Endothelial cell of umbilical vein (primary cell): Measurements from ENCODE around the gene EMB. TPM values are rescaled to one million over a fixed set of nuclear protein-coding genes. Genes with fewer than 3 reads are reported as not detected.
"Not testable (repeated sequence)": the region's sequence is repeated elsewhere in the genome, so short reads cannot be mapped to it uniquely, and the experiment has no call there.

ENCODE experiments used
- BruUV-seq: library from RNA; stranded (reverse); fragments of 400-500 nt; replicated peaks from 2 replicates; lab custom pipeline; 2021; lab: Mats Ljungman, UMichigan
- CTCF ChIA-PET: fragments of 300-600, 350-600 bp; sonication (Branson Sonifier 250); formaldehyde crosslinking; loops from one replicate; lab custom pipeline; 2021; ENCODE audit warnings: antibody characterized with exemption, inconsistent platforms; lab: Charles Lee
- POLR2A ChIA-PET: fragments of 300-600, 350-600 bp; sonication (Branson Sonifier 250); formaldehyde crosslinking; loops from one replicate; lab custom pipeline; 2021; ENCODE audit warnings: antibody characterized with exemption, inconsistent platforms; lab: Charles Lee
- DNase-seq: peaks from one replicate; pipeline ENCODE4 v3.0.0-alpha.2; 2011; ENCODE audit warnings: low read depth, low spot score
- FAIRE-seq: peaks from 2 replicates; lab custom pipeline; 2011; peaks lifted over from hg19 to GRCh38; lab: Jason Lieb, UNC
- H2AFZ ChIP-seq: 2 replicates; pipeline ENCODE4 v1.6.0; 2012; ENCODE audit warnings: low read depth, low read length, control low read depth, inconsistent platforms
- H3K27ac ChIP-seq: 2 replicates; pipeline ENCODE4 v1.5.1; 2011; ENCODE audit warnings: low read depth, mild to moderate bottlenecking, control low read depth, low read length, moderate library complexity; ENCODE audit not compliant: insufficient read depth
- H3K27me3 ChIP-seq, 2 experiments: 2 replicates each; pipeline versions ENCODE4 v1.6.0 to v1.6.1; 2011; ENCODE audit warnings: low read length in 2 of 2, mixed read lengths in 1 of 2; ENCODE audit not compliant: control insufficient read depth in 2 of 2, insufficient read depth in 2 of 2
- H3K36me3 ChIP-seq, 2 experiments: 2 replicates in 1 of 2; 3 replicates in 1 of 2; pipeline ENCODE4 v1.5.1; 2011; ENCODE audit warnings: low read length in 2 of 2, mild to moderate bottlenecking in 1 of 2, moderate library complexity in 1 of 2; ENCODE audit not compliant: control insufficient read depth in 2 of 2, insufficient read depth in 2 of 2; ENCODE audit errors: extremely low read depth in 1 of 2
- H3K4me1 ChIP-seq: 3 replicates; pipeline ENCODE4 v1.5.1; 2011; ENCODE audit warnings: mild to moderate bottlenecking, low read length; ENCODE audit not compliant: control insufficient read depth, insufficient read depth; ENCODE audit errors: extremely low read depth
- H3K4me2 ChIP-seq: 2 replicates; pipeline ENCODE4 v1.6.1; 2011; ENCODE audit warnings: low read length, control low read depth, mixed read lengths; ENCODE audit not compliant: insufficient read depth
- H3K4me3 ChIP-seq, 3 experiments: fragments of 200-600 bp in 1 of 3; sonication (generic), shearing (Covaris generic) in 1 of 3; replicated peaks in 1 of 3; 2 replicates each; pipeline ENCODE4 v1.5.1; 2011 to 2016; ENCODE audit warnings: control low read depth in 3 of 3, low read length in 3 of 3, mild to moderate bottlenecking in 2 of 3, inconsistent platforms in 1 of 3, low read depth in 1 of 3, moderate library complexity in 1 of 3; ENCODE audit not compliant: insufficient read depth in 1 of 3
- H3K79me2 ChIP-seq: 2 replicates; pipeline ENCODE4 v1.6.0; 2012; ENCODE audit warnings: low read length, inconsistent platforms; ENCODE audit not compliant: control insufficient read depth, insufficient read depth
- H3K9ac ChIP-seq: replicated peaks from 2 replicates; pipeline ENCODE3; 2011; ENCODE audit warnings: low read length, control low read depth; ENCODE audit not compliant: insufficient read depth; ENCODE audit errors: extremely low read depth
- H3K9me1 ChIP-seq: replicated peaks from 3 replicates; pipeline ENCODE4 v1.6.0; 2011; ENCODE audit warnings: mild to moderate bottlenecking, low read length; ENCODE audit not compliant: control insufficient read depth, insufficient read depth; ENCODE audit errors: extremely low read depth
- H3K9me3 ChIP-seq: replicated peaks from 2 replicates; pipeline ENCODE4 v1.5.1; 2012; ENCODE audit warnings: low read length, inconsistent platforms; ENCODE audit not compliant: control insufficient read depth, insufficient read depth
- H4K20me1 ChIP-seq: replicated peaks from 2 replicates; pipeline ENCODE3; 2011; ENCODE audit warnings: mild to moderate bottlenecking, low read length; ENCODE audit not compliant: control insufficient read depth, insufficient read depth; ENCODE audit errors: extremely low read depth
- CTCF ChIP-seq, 2 donors: IDR thresholded peaks; 1 replicate in 1 of 2; 2 replicates in 1 of 2; pipeline ENCODE4 v1.5.1; 2011; ENCODE audit warnings: low read length in 2 of 2, mild to moderate bottlenecking in 2 of 2, moderate library complexity in 2 of 2, control low read depth in 1 of 2, inconsistent platforms in 1 of 2, low read depth in 1 of 2; ENCODE audit not compliant: insufficient read depth in 1 of 2; ENCODE audit errors: extremely low read depth in 1 of 2
- EZH2 ChIP-seq: IDR thresholded peaks from 2 replicates; pipeline ENCODE4 v1.6.1; 2012; ENCODE audit warnings: borderline replicate concordance, low read depth, mild to moderate bottlenecking, moderate library complexity, low read length, inconsistent platforms; ENCODE audit not compliant: severe bottlenecking
- FOS ChIP-seq: IDR thresholded peaks from 2 replicates; pipeline ENCODE4 v1.6.1; 2011; ENCODE audit warnings: mild to moderate bottlenecking, low read length, moderate library complexity, borderline replicate concordance; ENCODE audit not compliant: insufficient read depth
- GATA2 ChIP-seq: IDR thresholded peaks from 2 replicates; pipeline ENCODE4 v1.7.0; 2011; ENCODE audit warnings: low read depth, mild to moderate bottlenecking, moderate library complexity, mixed read lengths, low read length; ENCODE audit not compliant: insufficient read length, insufficient read depth
- JUN ChIP-seq: IDR thresholded peaks from 2 replicates; pipeline ENCODE4 v1.6.1; 2011; ENCODE audit warnings: borderline replicate concordance, low read depth; ENCODE audit not compliant: insufficient read length, insufficient read depth
- MAX ChIP-seq: IDR thresholded peaks from 2 replicates; pipeline ENCODE4 v1.6.1; 2011; ENCODE audit not compliant: insufficient read depth, insufficient read length
- MYC ChIP-seq: IDR thresholded peaks from one replicate; pipeline ENCODE4 v1.6.1; 2011; ENCODE audit warnings: mild to moderate bottlenecking, low read depth, low read length
- POLR2A ChIP-seq: IDR thresholded peaks from 2 replicates; pipeline ENCODE4 v1.6.1; 2012; ENCODE audit warnings: low read depth, mild to moderate bottlenecking, control low read depth, low read length
- POLR2AphosphoS5 ChIP-seq: IDR thresholded peaks from 2 replicates; pipeline ENCODE4 v1.6.1; 2012; ENCODE audit warnings: low read depth, mild to moderate bottlenecking, control low read depth, low read length, moderate library complexity; ENCODE audit not compliant: insufficient read depth
- dilution Hi-C: fragments of 300-500 bp; cut with MboI; formaldehyde crosslinking; loops from one replicate; pipeline ENCODE4 v1.15.0; 2019; ENCODE audit warnings: low sequenced_read_pairs; ENCODE audit not compliant: extremely low pct_ligation_motif_present
- intact Hi-C: fragments of 100-400 bp; cut with micrococcal nuclease; formaldehyde crosslinking; loops from one replicate; pipeline ENCODE4 v1.10.0; 2022
- polyA plus RNA-seq, 4 experiments: library from polyadenylated mRNA; depleted of rRNA in 3 of 4; stranded (reverse) in 3 of 4; unstranded in 1 of 4; fragments of >200 nt; gene quantifications; 2 replicates each; pipeline versions ENCODE4 v1.2.1 to v1.2.3, GENCODE V29; 2011 to 2012; ENCODE audit warnings: missing spikeins in 1 of 4
- total RNA-seq: library from RNA; stranded (reverse); gene quantifications from 2 replicates; pipeline ENCODE4 v1.2.3, GENCODE V29; 2021

EMB gene
- total and polyA plus RNA-seq, 2 donors (not counting 3 experiments of a cell fraction or from before 2014, with no cell fraction given), result not detected

DNA sequence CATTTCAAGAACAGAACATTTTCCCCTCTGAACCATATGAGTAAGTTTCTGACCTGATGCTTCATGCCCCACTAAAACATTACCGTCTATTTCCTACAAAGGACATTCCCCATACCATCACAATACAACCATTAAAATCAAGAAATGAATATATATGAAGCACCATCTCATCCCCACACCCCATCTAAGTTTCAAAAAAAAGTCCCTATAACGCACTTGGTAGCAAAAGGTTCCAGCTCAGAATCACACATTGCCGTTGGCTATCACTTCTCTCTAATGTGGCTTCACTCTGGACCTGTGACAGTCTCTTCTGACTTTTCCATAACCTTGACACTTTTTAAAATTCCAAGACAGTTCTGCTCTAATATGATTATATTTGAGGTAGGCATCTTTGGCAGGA lies 5.9 kb downstream of the EMB start:
- H3K79me2 ChIP-seq, result no peaks in the 10 kb centered on the region
- DNase-seq (no peak), FAIRE-seq (no peak)
- BruUV-seq, result no TSS peak
- no peaks in the 10 kb centered on the region for H3K36me3 ChIP-seq
- no peak overlapping the region for H3K9ac ChIP-seq
- ChIA-PET POLR2A (no interaction called here), CTCF (no interaction called here)
- H4K20me1 ChIP-seq, result no peaks in the 10 kb centered on the region
- intact Hi-C loops (no loop called here), dilution Hi-C loops (no loop called here)
- TF ChIP-seq POLR2A (no peak), MYC (no peak), CTCF (IDR thresholded peaks at IDR 0.05; ENCODE audit: extremely low read depth in 1 of 2, insufficient read depth in 1 of 2, low read depth in 1 of 2, low read length in 2 of 2) (no peak), POLR2AphosphoS5 (no peak), FOS (no peak), GATA2 (no peak), EZH2 (no peak), JUN (no peak), MAX (no peak)
- H3K4me3 ChIP-seq, result no peak overlapping the region
- no peaks in the 10 kb centered on the region for H3K4me1 ChIP-seq
- H3K27me3 ChIP-seq, result no peaks in the 10 kb centered on the region
- no peaks in the 10 kb centered on the region for H3K9me1 ChIP-seq
- no peaks in the 10 kb centered on the region for H3K9me3 ChIP-seq
- H2AFZ ChIP-seq, result no peak overlapping the region
- no peak overlapping the region for H3K4me2 ChIP-seq
- no peak overlapping the region for H3K27ac ChIP-seq

DNA sequence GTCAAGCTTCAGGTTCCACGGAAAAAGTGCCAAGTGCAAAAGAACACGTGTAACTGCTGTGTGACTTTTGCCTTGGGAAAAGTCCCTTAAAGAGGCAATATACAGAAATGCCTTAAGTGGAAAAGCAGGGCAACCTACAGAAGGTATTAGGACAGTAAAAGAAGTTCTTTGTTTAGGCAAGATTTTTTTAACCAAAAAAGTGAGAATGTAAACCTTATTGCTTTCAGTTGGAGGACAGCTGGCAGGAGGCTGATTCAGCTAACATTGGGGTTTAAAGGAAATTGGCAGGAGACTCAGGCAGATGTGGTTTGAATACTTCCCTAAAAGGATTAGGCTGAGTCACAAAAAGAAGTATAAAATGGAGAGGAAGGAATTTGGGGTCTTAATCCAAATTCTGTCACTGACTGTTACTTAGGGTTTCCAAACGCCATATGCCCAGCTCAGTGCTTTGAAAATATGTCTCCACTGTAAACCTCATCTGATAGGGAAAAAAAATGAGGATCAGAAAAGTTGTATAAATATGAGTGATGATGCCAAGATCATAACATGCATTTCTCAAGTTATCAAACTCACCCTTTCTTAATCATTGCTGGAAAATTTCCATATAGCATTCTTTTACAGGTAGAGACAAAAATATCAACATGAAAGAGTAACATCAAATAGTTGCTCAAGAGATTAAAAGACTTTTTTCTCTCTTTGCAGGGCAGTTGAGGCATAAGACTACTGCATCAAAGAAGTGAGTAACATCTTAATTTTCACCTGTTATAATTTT lies 9.8 kb downstream of the EMB start:
- H3K9me1 ChIP-seq, H3K4me2 ChIP-seq, intact Hi-C loops, FAIRE-seq, dilution Hi-C loops, H3K9me3 ChIP-seq, H3K36me3 ChIP-seq, H3K9ac ChIP-seq, H3K27me3 ChIP-seq, H3K79me2 ChIP-seq, BruUV-seq, H3K4me1 ChIP-seq, H4K20me1 ChIP-seq, DNase-seq, H3K27ac ChIP-seq, H2AFZ ChIP-seq, POLR2A ChIA-PET, H3K4me3 ChIP-seq, CTCF ChIA-PET: not testable (repeated sequence)
